ENCODE measurements around the gene DECR2. TPM values are rescaled to one million over a fixed set of nuclear protein-coding genes. Genes with fewer than 3 reads are reported as not detected.
"Not testable (repeated sequence)": the region's sequence is repeated elsewhere in the genome, so short reads cannot be mapped to it uniquely, and the experiment has no call there.

DECR2 gene
- polyA plus RNA-seq, 4 donors = 17.3 to 31.8 (median 22.7) TPM

GRCh38 chr16:377419-377951, 24.2 kb upstream of the DECR2 start:
- no peak for DNase-seq (ENCODE audit: low read depth in 4 of 4, low spot score in 3 of 4)

GRCh38 chr16:378113-378820, 23.4 kb upstream of the DECR2 start:
- not testable (repeated sequence) for DNase-seq (ENCODE audit: low read depth in 4 of 4, low spot score in 3 of 4)

- no peak for DNase-seq (ENCODE audit: low read depth in 4 of 4, low spot score in 3 of 4)
These were observed 22.9 kb upstream of the DECR2 start for GRCh38 chr16:378821-379182.

GRCh38 chr16:379183-379960, 22.3 kb upstream of the DECR2 start:
- DNase-seq (ENCODE audit: low read depth in 4 of 4, low spot score in 3 of 4) = no peak

GRCh38 chr16:379961-380761, 21.5 kb upstream of the DECR2 start:
- no peak for DNase-seq (ENCODE audit: low read depth in 4 of 4, low spot score in 3 of 4)

- no peak for DNase-seq (ENCODE audit: low read depth in 4 of 4, low spot score in 3 of 4)
These were observed 21.0 kb upstream of the DECR2 start for GRCh38 chr16:380762-381011.

- no peak for DNase-seq (ENCODE audit: low read depth in 4 of 4, low spot score in 3 of 4)
These were observed 20.5 kb upstream of the DECR2 start for GRCh38 chr16:381012-381788.

- no peak for DNase-seq (ENCODE audit: low read depth in 4 of 4, low spot score in 3 of 4)
These were observed 19.6 kb upstream of the DECR2 start, which contains the start of gene PGAP6 for GRCh38 chr16:381789-382717. Gene PGAP6, minus strand, starts transcription at chr16:381978. Its CDS starts 157 bp downstream, at chr16:381821.

GRCh38 chr16:383326-384051, 18.2 kb upstream of the DECR2 start:
- peak in 1 of 4 donors; percentile 67 for DNase-seq (ENCODE audit: low read depth in 4 of 4, low spot score in 3 of 4)

GRCh38 chr16:386641-387156, 15.0 kb upstream of the DECR2 start:
- no peak for DNase-seq (ENCODE audit: low read depth in 4 of 4, low spot score in 3 of 4)

- not testable (repeated sequence) for DNase-seq (ENCODE audit: low read depth in 4 of 4, low spot score in 3 of 4)
These were observed 13.7 kb upstream of the DECR2 start for GRCh38 chr16:387761-388666.

GRCh38 chr16:389352-389751, 12.3 kb upstream of the DECR2 start:
- no peak for DNase-seq (ENCODE audit: low read depth in 4 of 4, low spot score in 3 of 4)

- no peak for DNase-seq (ENCODE audit: low read depth in 4 of 4, low spot score in 3 of 4)
These were observed 9.8 kb upstream of the DECR2 start for GRCh38 chr16:391885-392335.

GRCh38 chr16:392450-393030, 9.1 kb upstream of the DECR2 start:
- DNase-seq (ENCODE audit: low read depth in 4 of 4, low spot score in 3 of 4) = no peak

- no peak for DNase-seq (ENCODE audit: low read depth in 4 of 4, low spot score in 3 of 4)
These were observed 5.5 kb upstream of the DECR2 start for GRCh38 chr16:396199-396598.

- DNase-seq (ENCODE audit: low read depth in 4 of 4, low spot score in 3 of 4) = no peak
These were observed 5.1 kb upstream of the DECR2 start for GRCh38 chr16:396605-397004.

- no peak for DNase-seq (ENCODE audit: low read depth in 4 of 4, low spot score in 3 of 4)
These were observed 4.5 kb upstream of the DECR2 start, which contains the start of gene NME4 for GRCh38 chr16:397135-397661. Gene NME4, plus strand, starts transcription at chr16:397199. Its CDS starts 24 bp downstream, at chr16:397223.
